Spleen (tissue), 11 donors: Measurements from ENCODE around the gene RARRES2. TPM values are rescaled to one million over a fixed set of nuclear protein-coding genes. Genes with fewer than 3 reads are reported as not detected.
A peak's percentile ranks its signal among the peaks of the same experiment; 100 is the strongest.

Experiments used
- DNase-seq: peaks from one replicate; pipeline ENCODE4 v3.0.0-alpha.2; 2020
- H3K27ac ChIP-seq, 8 donors: fragments of 200-600 bp; sonication (generic) in 7 of 8; 1 replicate in 4 of 8; 2 replicates in 4 of 8; pipeline versions ENCODE4 v1.5.0 to v1.8.0; 2016 to 2021; ENCODE audit warnings: inconsistent platforms in 4 of 8, mild to moderate bottlenecking in 4 of 8, moderate library complexity in 1 of 8
- H3K27me3 ChIP-seq, 7 donors: fragments of 200-600 bp; sonication (generic) in 6 of 7; replicated peaks in 1 of 7; 1 replicate in 4 of 7; 2 replicates in 3 of 7; pipeline versions ENCODE4 v1.5.0 to v1.8.0; 2016 to 2021; ENCODE audit warnings: inconsistent platforms in 3 of 7, mild to moderate bottlenecking in 1 of 7
- H3K36me3 ChIP-seq, 6 donors: fragments of 200-600 bp; sonication (generic) in 5 of 6; 1 replicate in 4 of 6; 2 replicates in 2 of 6; pipeline versions ENCODE4 v1.5.0 to v1.8.0; 2016 to 2021; ENCODE audit warnings: inconsistent platforms in 2 of 6
- H3K4me1 ChIP-seq, 6 donors: fragments of 200-600 bp; sonication (generic) in 5 of 6; 1 replicate in 3 of 6; 2 replicates in 3 of 6; pipeline versions ENCODE4 v1.5.0 to v1.8.0; 2016 to 2021; ENCODE audit warnings: inconsistent platforms in 3 of 6
- H3K4me3 ChIP-seq, 8 donors: fragments of 200-600 bp; sonication (generic) in 7 of 8; 1 replicate in 4 of 8; 2 replicates in 4 of 8; pipeline versions ENCODE4 v1.5.0 to v1.8.0; 2016 to 2021; ENCODE audit warnings: inconsistent platforms in 4 of 8, mild to moderate bottlenecking in 4 of 8, moderate library complexity in 2 of 8
- H3K9me3 ChIP-seq, 8 donors: fragments of 200-600 bp; sonication (generic) in 7 of 8; 1 replicate in 4 of 8; 2 replicates in 4 of 8; pipeline versions ENCODE4 v1.5.0 to v1.8.0; 2016 to 2021; ENCODE audit warnings: inconsistent platforms in 4 of 8
- POLR2A ChIP-seq, 3 donors: fragments of 450-650 bp; IDR thresholded peaks; one replicate each; pipeline ENCODE4 v1.5.1; 2017; ENCODE audit warnings: antibody characterized with exemption in 3 of 3, mild to moderate bottlenecking in 1 of 3
- POLR2AphosphoS5 ChIP-seq, 3 donors: sonication (generic); formaldehyde crosslinking; IDR thresholded peaks; one replicate each; pipeline ENCODE4 v1.5.1; 2017; ENCODE audit warnings: antibody characterized with exemption in 3 of 3
- WGBS, 5 donors: extraction: QIAGEN DNeasy Blood & Tissue Kit in 3 of 5; methylation state at CpG; one replicate each; pipeline versions ENCODE4 v1.1.5 to v1.1.7; 2013 to 2018; 5-methylcytosine and 5-hydroxymethylcytosine counted together
- intact Hi-C: fragments of 100-400 bp; cut with DNase I; formaldehyde crosslinking; loops from one replicate; pipeline ENCODE4 v1.15.0; 2023; ENCODE audit warnings: low total_unique reads
- polyA plus RNA-seq, 3 donors: library from polyadenylated mRNA; stranded (reverse); fragments of 200-250 nt; gene quantifications; one replicate each; pipeline ENCODE4 v1.2.1, GENCODE V29; 2013
- total RNA-seq, 7 donors: library from RNA; depleted of rRNA in 3 of 7; stranded (reverse); fragments of >200 nt in 3 of 7; fragmentation: NEBNext Ultra II Directional in 4 of 7; extraction: Animal tissue kit (Norgen Biotek cat#: 25700) in 4 of 7; gene quantifications; one replicate each; pipeline versions ENCODE4 v1.1.0 to v1.2.1, GENCODE V29; 2016 to 2021
- TF ChIP-seq, protein P1 (sequence below), 11 experiments: fragments of 200-600 bp in 7 of 11; fragments of 450-650 bp in 4 of 11; sonication (generic) in 4 of 11; IDR thresholded peaks in 8 of 11; conservative IDR thresholded peaks in 3 of 11; 1 replicate in 7 of 11; 2 replicates in 4 of 11; pipeline versions ENCODE4 v1.4.0 to v1.8.0; 2016 to 2021; ENCODE audit warnings: antibody characterized with exemption in 11 of 11, inconsistent platforms in 4 of 11, mild to moderate bottlenecking in 1 of 11
- donor health status: healthy with polysubstance abuse.
- donor health status: DM: no; HTN: no; CAD: no; lungs with moderate emphysema.
- donor health status: DM: no; HTN: no; CAD: no.
- donor health status: Bipolar disorder and iron deficiency.
- donor health status: healthy.
- donor health status: DM: no; HTN: no; CAD: no.
- donor health status: DM: yes; HTN: yes; CAD: no.

RARRES2 gene
- total and polyA plus RNA-seq, 10 donors, result 39.7 to 292 (median 105) TPM

DNA sequence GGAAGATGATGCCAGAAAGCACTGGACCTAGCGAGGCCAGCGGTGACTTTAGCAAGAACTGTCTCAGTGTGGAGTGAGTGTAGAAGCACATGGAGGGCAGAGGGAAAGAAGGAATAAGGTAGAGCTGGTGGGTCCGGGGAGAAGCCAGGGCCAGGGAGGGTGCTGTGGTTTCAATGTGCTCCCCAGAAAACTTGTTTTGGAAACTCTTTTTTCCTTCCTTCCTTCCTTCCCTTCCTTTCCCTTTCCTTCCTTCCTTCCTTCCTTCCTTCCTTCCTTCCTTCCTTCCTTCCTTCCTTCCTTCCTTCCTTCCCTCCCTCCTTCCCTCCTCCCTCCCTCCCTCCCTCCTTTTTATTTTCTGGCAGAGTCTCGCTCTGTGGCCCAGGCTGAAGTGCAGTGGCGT is 5.5 kb upstream of the RARRES2 start:
- H3K27me3 ChIP-seq, result peaks cover 0 to 10% (median 0%) of the 10 kb centered on the region in 7 donors
- DNase-seq, result no peak
- no peak for TF ChIP-seq POLR2A (IDR thresholded peaks at IDR 0.05)
- TF ChIP-seq, protein P1, sequence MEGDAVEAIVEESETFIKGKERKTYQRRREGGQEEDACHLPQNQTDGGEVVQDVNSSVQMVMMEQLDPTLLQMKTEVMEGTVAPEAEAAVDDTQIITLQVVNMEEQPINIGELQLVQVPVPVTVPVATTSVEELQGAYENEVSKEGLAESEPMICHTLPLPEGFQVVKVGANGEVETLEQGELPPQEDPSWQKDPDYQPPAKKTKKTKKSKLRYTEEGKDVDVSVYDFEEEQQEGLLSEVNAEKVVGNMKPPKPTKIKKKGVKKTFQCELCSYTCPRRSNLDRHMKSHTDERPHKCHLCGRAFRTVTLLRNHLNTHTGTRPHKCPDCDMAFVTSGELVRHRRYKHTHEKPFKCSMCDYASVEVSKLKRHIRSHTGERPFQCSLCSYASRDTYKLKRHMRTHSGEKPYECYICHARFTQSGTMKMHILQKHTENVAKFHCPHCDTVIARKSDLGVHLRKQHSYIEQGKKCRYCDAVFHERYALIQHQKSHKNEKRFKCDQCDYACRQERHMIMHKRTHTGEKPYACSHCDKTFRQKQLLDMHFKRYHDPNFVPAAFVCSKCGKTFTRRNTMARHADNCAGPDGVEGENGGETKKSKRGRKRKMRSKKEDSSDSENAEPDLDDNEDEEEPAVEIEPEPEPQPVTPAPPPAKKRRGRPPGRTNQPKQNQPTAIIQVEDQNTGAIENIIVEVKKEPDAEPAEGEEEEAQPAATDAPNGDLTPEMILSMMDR (IDR thresholded peaks at IDR 0.05 in 8 of 11, conservative IDR thresholded peaks at IDR 0.05 in 3 of 11), result no peak
- 85 to 92% (median 87%) methylated on average over 5 of the region's 5 CpGs for WGBS, 5 donors
- no peaks in the 10 kb centered on the region for H3K36me3 ChIP-seq
- H3K27ac ChIP-seq, result no peak overlapping the region
- no peak overlapping the region for H3K4me3 ChIP-seq
- intact Hi-C loops, result no loop called here
- peaks cover 0 to 19% (median 11%) of the 10 kb centered on the region in 8 donors for H3K9me3 ChIP-seq
- peaks cover 0 to 4% (median under 1%) of the 10 kb centered on the region in 6 donors for H3K4me1 ChIP-seq

DNA sequence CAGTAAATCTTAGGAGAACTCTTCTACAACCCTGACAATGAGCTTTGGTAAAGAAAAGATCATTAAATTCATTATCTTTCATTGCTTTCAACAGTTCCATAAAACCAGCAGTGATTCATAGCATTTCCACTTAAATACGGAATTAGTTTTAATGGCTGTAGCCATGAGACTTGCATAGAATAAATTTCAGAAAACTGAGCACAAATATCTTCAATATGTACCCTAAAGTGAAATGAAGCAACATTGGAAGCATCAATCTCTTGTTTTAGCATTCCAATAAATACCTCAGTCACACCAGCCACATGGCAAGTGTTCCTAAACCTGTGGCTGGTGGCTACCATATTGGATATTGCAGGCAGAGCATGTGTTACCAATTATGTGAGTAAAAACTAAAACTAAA is 3.6 kb upstream of the RARRES2 start:
- Histone ChIP-seq H3K27ac (no peak overlapping the region), H3K9me3 (peaks cover 0 to 19% (median 11%) of the 10 kb centered on the region in 8 donors), H3K4me1 (peaks cover 0 to 23% (median 15%) of the 10 kb centered on the region in 6 donors), H3K27me3 (peaks cover 0 to 29% (median 18%) of the 10 kb centered on the region in 7 donors), H3K36me3 (no peaks in the 10 kb centered on the region), H3K4me3 (no peak overlapping the region)
- no peak for TF ChIP-seq POLR2A (IDR thresholded peaks at IDR 0.05)
- TF ChIP-seq, protein P1 (IDR thresholded peaks at IDR 0.05 in 8 of 11, conservative IDR thresholded peaks at IDR 0.05 in 3 of 11), result no peak
- no peak for TF ChIP-seq POLR2AphosphoS5 (IDR thresholded peaks at IDR 0.05)
- no peak for DNase-seq
- 94 to 96% (median 95%) methylated on average over 1 of the region's 1 CpG for WGBS, 5 donors
- intact Hi-C loops, result no loop called here

DNA sequence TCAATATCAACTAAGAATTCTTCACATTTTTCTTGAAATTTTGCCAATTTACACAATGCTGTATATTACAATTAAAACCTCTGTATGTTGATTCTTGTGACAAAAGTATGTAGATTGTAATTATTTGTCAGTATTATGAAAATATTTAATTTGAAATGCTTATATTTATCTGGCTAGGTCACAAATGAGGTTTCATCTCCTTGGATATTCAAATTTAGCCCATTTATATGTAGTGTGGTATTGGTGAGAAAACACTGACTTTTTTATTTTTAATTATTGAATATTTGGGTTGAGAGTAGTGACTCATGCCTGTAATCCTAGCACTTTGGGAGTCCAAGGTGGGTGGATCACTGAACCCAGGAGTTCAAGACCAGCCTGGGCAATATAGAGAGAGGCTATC is 2.9 kb upstream of the RARRES2 start:
- H3K27me3 ChIP-seq, result peaks cover 0 to 32% (median 18%) of the 10 kb centered on the region in 7 donors
- TF ChIP-seq POLR2AphosphoS5 (IDR thresholded peaks at IDR 0.05), result no peak
- H3K27ac ChIP-seq, result no peak overlapping the region
- intact Hi-C loops, result no loop called here
- DNase-seq, result no peak
- H3K36me3 ChIP-seq, result no peaks in the 10 kb centered on the region
- H3K4me3 ChIP-seq, result no peak overlapping the region
- H3K4me1 ChIP-seq, result peaks cover 0 to 30% (median 20%) of the 10 kb centered on the region in 6 donors
- H3K9me3 ChIP-seq, result peaks cover 0 to 19% (median 11%) of the 10 kb centered on the region in 8 donors

DNA sequence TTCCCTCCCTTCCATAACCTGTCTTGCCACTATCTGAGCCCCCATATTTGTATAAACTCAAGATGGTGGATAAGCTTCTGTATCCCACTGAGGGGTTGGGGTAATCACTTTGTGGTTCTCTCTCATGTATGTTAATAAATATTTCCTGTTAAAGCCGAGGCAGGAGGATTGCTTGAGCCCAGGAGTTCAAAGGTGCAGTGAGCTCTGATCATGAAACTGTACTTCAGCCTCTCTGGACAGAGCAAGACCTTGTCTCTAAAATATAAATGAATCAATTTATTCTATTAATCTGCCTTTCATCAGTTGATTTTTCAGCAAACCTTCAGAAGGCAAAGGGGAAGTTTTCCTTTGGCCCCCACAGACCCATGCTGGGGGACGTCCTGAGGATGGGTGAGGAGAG is 1.8 kb upstream of the RARRES2 start:
- Histone ChIP-seq H3K4me1 (peaks cover 0 to 41% (median 24%) of the 10 kb centered on the region in 6 donors), H3K27ac (no peak overlapping the region), H3K9me3 (peaks cover 0 to 19% (median 11%) of the 10 kb centered on the region in 8 donors), H3K27me3 (peaks cover 0 to 32% (median 18%) of the 10 kb centered on the region in 7 donors), H3K4me3 (no peak overlapping the region), H3K36me3 (peaks cover 0 to 4% (median under 1%) of the 10 kb centered on the region in 6 donors)
- TF ChIP-seq, protein P1 (IDR thresholded peaks at IDR 0.05 in 8 of 11, conservative IDR thresholded peaks at IDR 0.05 in 3 of 11), result no peak
- TF ChIP-seq POLR2A (IDR thresholded peaks at IDR 0.05), result no peak
- TF ChIP-seq POLR2AphosphoS5 (IDR thresholded peaks at IDR 0.05), result no peak
- 60 to 85% (median 71%) methylated on average over 2 of the region's 2 CpGs for WGBS, 5 donors
- no peak for DNase-seq
- intact Hi-C loops, result no loop called here

DNA sequence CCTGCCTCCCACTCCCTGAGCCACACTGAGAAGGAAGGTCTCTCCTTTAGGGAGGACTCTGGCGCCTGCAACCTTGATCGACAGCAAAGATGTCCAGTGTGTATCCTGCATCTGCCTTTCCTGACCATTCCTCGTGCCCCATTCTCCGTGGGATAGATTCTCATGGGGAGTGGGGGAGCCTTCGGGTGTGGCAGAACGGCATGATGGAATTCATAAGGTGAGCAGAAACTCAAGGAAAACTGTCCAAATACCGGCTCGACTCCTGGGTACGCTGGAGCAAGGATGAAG is 636 bp upstream of the RARRES2 start:
- H3K27ac ChIP-seq, result peak overlapping the region in 4 of 8 donors; percentile 33 to 82 (median 78)
- H3K9me3 ChIP-seq, result peaks cover 0 to 19% (median 11%) of the 10 kb centered on the region in 8 donors
- 88 to 96% (median 91%) methylated on average over 9 of the region's 9 CpGs for WGBS, 5 donors
- H3K4me3 ChIP-seq, result peak overlapping the region in 2 of 8 donors; percentile 42 to 62
- intact Hi-C loops, result no loop called here
- peaks cover 0 to 43% (median 24%) of the 10 kb centered on the region in 6 donors for H3K4me1 ChIP-seq
- TF ChIP-seq, protein P1 (IDR thresholded peaks at IDR 0.05 in 8 of 11, conservative IDR thresholded peaks at IDR 0.05 in 3 of 11), result no peak
- no peak for TF ChIP-seq POLR2AphosphoS5 (IDR thresholded peaks at IDR 0.05)
- TF ChIP-seq POLR2A (IDR thresholded peaks at IDR 0.05), result no peak
- DNase-seq, result no peak
- H3K36me3 ChIP-seq, result peaks cover 0 to 15% (median 8%) of the 10 kb centered on the region in 6 donors
- H3K27me3 ChIP-seq, result peaks cover 0 to 32% (median 18%) of the 10 kb centered on the region in 7 donors
